HCT116 (cell line): ENCODE results near the gene ATG9A. TPM values are rescaled to one million over a fixed set of nuclear protein-coding genes. Genes with fewer than 3 reads are reported as not detected.

Source experiments
- ATAC-seq: fragments of 200-7000 bp; cut with Tn5 transposase; 2 replicates; pipeline ENCODE4 v1.9.1; 2020; ENCODE audit warnings: mild to moderate bottlenecking, moderate library complexity
- BruUV-seq: library from RNA; stranded (reverse); fragments of 400-500 nt; replicated peaks from 2 replicates; lab custom pipeline; 2021; lab: Mats Ljungman, UMichigan
- CTCF ChIA-PET: fragments of 300-600 bp; sonication (Branson Sonifier 250); formaldehyde crosslinking; loops from one replicate; lab custom pipeline; 2021; ENCODE audit warnings: antibody characterized with exemption; lab: Charles Lee
- POLR2A ChIA-PET: fragments of 300-600, 350-600 bp; sonication (Branson Sonifier 250); formaldehyde crosslinking; loops from one replicate; lab custom pipeline; 2021; ENCODE audit warnings: antibody characterized with exemption; lab: Charles Lee
- RAD21 ChIA-PET, 2 experiments: fragments of 300-600 bp; sonication (Branson Sonifier 250); formaldehyde crosslinking; loops; one replicate each; lab custom pipeline; 2023; ENCODE audit warnings: low total read pairs in 2 of 2; ENCODE audit not compliant: uncharacterized antibody in 2 of 2, unreplicated experiment in 2 of 2, low non-redundant PET in 1 of 2; lab: Charles Lee
- DNase-seq: peaks from one replicate; pipeline ENCODE4 v3.0.0-alpha.2; 2010; ENCODE audit warnings: low read depth, low spot score
- H2AFZ ChIP-seq: fragments of 200-600 bp; shearing (Covaris generic), sonication (generic); 2 replicates; pipeline ENCODE4 v1.6.1; 2017; ENCODE audit warnings: low read depth, mixed run types, mixed read lengths, antibody characterized with exemption, low read length; ENCODE audit not compliant: poor library complexity, severe bottlenecking
- H3K27ac ChIP-seq: 2 replicates; pipeline ENCODE4 v1.5.1; 2012; ENCODE audit warnings: low read depth, low read length
- H3K27me3 ChIP-seq: fragments of 200-600 bp; sonication (generic); 2 replicates; pipeline ENCODE4 v1.6.1; 2016; ENCODE audit warnings: mixed run types, low read length, mixed read lengths; ENCODE audit not compliant: insufficient read depth
- H3K36me3 ChIP-seq, 2 experiments: fragments of 200-500 bp in 1 of 2; fragments of 200-600 bp in 1 of 2; sonication (Bioruptor generic) in 1 of 2; sonication (generic) in 1 of 2; 2 replicates each; pipeline versions ENCODE4 v1.5.1 to v1.6.1; 2014 to 2016; ENCODE audit warnings: low read length in 2 of 2, inconsistent platforms in 1 of 2, mixed read lengths in 1 of 2, mixed run types in 1 of 2; ENCODE audit not compliant: insufficient read depth in 2 of 2, control insufficient read depth in 1 of 2
- H3K4me1 ChIP-seq, 2 experiments: fragments of 200-600 bp in 1 of 2; sonication (generic) in 1 of 2; 2 replicates each; pipeline versions ENCODE4 v1.5.1 to v1.6.1; 2012 to 2017; ENCODE audit warnings: low read length in 2 of 2, inconsistent platforms in 1 of 2, mild to moderate bottlenecking in 1 of 2, mixed read lengths in 1 of 2, mixed run types in 1 of 2, moderate library complexity in 1 of 2; ENCODE audit not compliant: insufficient read depth in 2 of 2, control insufficient read depth in 1 of 2
- H3K4me2 ChIP-seq: fragments of 200-600 bp; sonication (generic); 2 replicates; pipeline ENCODE4 v1.6.1; 2017; ENCODE audit warnings: mixed run types, low read length, mixed read lengths
- H3K4me3 ChIP-seq, 2 experiments: fragments of 200-600 bp in 1 of 2; sonication (generic) in 1 of 2; replicated peaks in 1 of 2; 2 replicates each; pipeline ENCODE4 v1.5.1; 2011 to 2016; ENCODE audit warnings: low read length in 2 of 2, control low read depth in 1 of 2, low read depth in 1 of 2, mild to moderate bottlenecking in 1 of 2, mixed read lengths in 1 of 2, mixed run types in 1 of 2
- H3K79me2 ChIP-seq: fragments of 200-600 bp; sonication (generic); 2 replicates; pipeline ENCODE4 v1.6.1; 2017; ENCODE audit warnings: mild to moderate bottlenecking, mixed run types, low read length, moderate library complexity, mixed read lengths; ENCODE audit not compliant: insufficient read depth
- H3K9ac ChIP-seq: fragments of 200-600 bp; sonication (generic); 2 replicates; pipeline ENCODE4 v1.6.1; 2016; ENCODE audit warnings: low read length, mixed read lengths
- H3K9me2 ChIP-seq: fragments of 200-600 bp; sonication (generic), shearing (Covaris generic); 2 replicates; pipeline ENCODE4 v1.6.1; 2017; ENCODE audit warnings: mixed run types, mild to moderate bottlenecking, moderate library complexity; ENCODE audit not compliant: insufficient read depth
- H3K9me3 ChIP-seq, 2 experiments: fragments of 200-500 bp in 1 of 2; fragments of 200-600 bp in 1 of 2; sonication (Bioruptor generic) in 1 of 2; sonication (generic) in 1 of 2; 2 replicates each; pipeline ENCODE4 v1.6.1; 2014 to 2017; ENCODE audit warnings: low read length in 2 of 2, mixed read lengths in 2 of 2, inconsistent platforms in 1 of 2, low read depth in 1 of 2, mild to moderate bottlenecking in 1 of 2, mixed run types in 1 of 2, moderate library complexity in 1 of 2; ENCODE audit not compliant: control insufficient read depth in 1 of 2, insufficient read depth in 1 of 2
- H4K20me1 ChIP-seq: fragments of 200-600 bp; sonication (generic), shearing (Covaris generic); 2 replicates; pipeline ENCODE4 v1.6.1; 2017; ENCODE audit warnings: mixed run types, mild to moderate bottlenecking, moderate library complexity; ENCODE audit not compliant: insufficient read depth
- CBX3 ChIP-seq: IDR thresholded peaks from 2 replicates; pipeline ENCODE4 v1.6.1; 2012; ENCODE audit warnings: low read depth
- CEBPB ChIP-seq: IDR thresholded peaks from 2 replicates; pipeline ENCODE4 v1.6.1; 2012; ENCODE audit warnings: low read depth
- EGR1 ChIP-seq: IDR thresholded peaks from 2 replicates; pipeline ENCODE4 v1.6.1; 2012; ENCODE audit warnings: low read depth
- ELF1 ChIP-seq: IDR thresholded peaks from 2 replicates; pipeline ENCODE4 v1.6.1; 2012; ENCODE audit warnings: low read depth, borderline replicate concordance
- EZH2 ChIP-seq: fragments of 200-600 bp; sonication (generic); IDR thresholded peaks from 2 replicates; pipeline ENCODE4 v1.6.1; 2017; ENCODE audit warnings: antibody characterized with exemption, mixed run types
- EZH2phosphoT487 ChIP-seq: fragments of 200-600 bp; IDR thresholded peaks from 2 replicates; pipeline ENCODE4 v1.6.1; 2018; ENCODE audit warnings: antibody characterized with exemption, borderline replicate concordance
- FOSL1 ChIP-seq: IDR thresholded peaks from 2 replicates; pipeline ENCODE4 v1.6.1; 2012; ENCODE audit warnings: low read depth
- JUND ChIP-seq: IDR thresholded peaks from 2 replicates; pipeline ENCODE4 v1.6.1; 2012
- POLR2A ChIP-seq: IDR thresholded peaks from 2 replicates; pipeline ENCODE4 v1.7.0; 2011; ENCODE audit warnings: borderline replicate concordance; ENCODE audit not compliant: insufficient read depth, insufficient read length; ENCODE audit errors: extremely low read depth
- RAD21 ChIP-seq: IDR thresholded peaks from 2 replicates; pipeline ENCODE4 v1.6.1; 2012; ENCODE audit warnings: low read depth, mild to moderate bottlenecking
- SP1 ChIP-seq: IDR thresholded peaks from 2 replicates; pipeline ENCODE4 v1.6.1; 2012; ENCODE audit warnings: low read depth
- SRF ChIP-seq: IDR thresholded peaks from 2 replicates; pipeline ENCODE4 v1.6.1; 2012; ENCODE audit warnings: low read depth
- TCF7L2 ChIP-seq: IDR thresholded peaks from 2 replicates; pipeline ENCODE4 v1.7.0; 2011; ENCODE audit warnings: borderline replicate concordance, inconsistent platforms; ENCODE audit not compliant: insufficient read depth, insufficient read length; ENCODE audit errors: extremely low read depth
- ZFX ChIP-seq: fragments of 450-650 bp; IDR thresholded peaks from 2 replicates; pipeline ENCODE4 v1.6.1; 2017
- ZNF274 ChIP-seq: fragments of 200-500 bp; sonication (Bioruptor generic); IDR thresholded peaks from 2 replicates; pipeline ENCODE4 v1.6.1; 2014; ENCODE audit warnings: mild to moderate bottlenecking, low read depth, low read length, inconsistent platforms
- intact Hi-C: fragments of 100-400 bp; cut with micrococcal nuclease; formaldehyde crosslinking; loops from 2 replicates; pipeline ENCODE4 v1.10.0; 2022
- total RNA-seq: library from RNA; stranded (reverse); gene quantifications from one replicate; pipeline ENCODE4 v1.2.1, GENCODE V29; 2021; ENCODE audit not compliant: unreplicated experiment
- TF ChIP-seq, protein P1 (sequence below): IDR thresholded peaks from 2 replicates; pipeline ENCODE4 v1.6.1; 2011; ENCODE audit warnings: mild to moderate bottlenecking, low read length, moderate library complexity; ENCODE audit not compliant: insufficient replicate concordance; ENCODE audit errors: extremely low read depth
- TF ChIP-seq, protein P2 (sequence below), 3 experiments: fragments of 200-600 bp in 1 of 3; sonication (generic) in 1 of 3; IDR thresholded peaks in 2 of 3; conservative IDR thresholded peaks in 1 of 3; 2 replicates each; pipeline ENCODE4 v1.5.1; 2012 to 2017; ENCODE audit warnings: low read depth in 2 of 3, low read length in 2 of 3, antibody characterized with exemption in 1 of 3, borderline replicate concordance in 1 of 3, control low read depth in 1 of 3, mild to moderate bottlenecking in 1 of 3, mixed read lengths in 1 of 3, mixed run types in 1 of 3, moderate library complexity in 1 of 3; ENCODE audit not compliant: insufficient read depth in 1 of 3
- TF ChIP-seq, protein P3 (sequence below): IDR thresholded peaks from 2 replicates; pipeline ENCODE4 v1.6.1; 2012; ENCODE audit warnings: low read depth
- TF ChIP-seq, protein P4 (sequence below): IDR thresholded peaks from 2 replicates; pipeline ENCODE4 v1.6.1; 2012

The ATG9A gene
- total RNA-seq, 1 experiment from 2014 or later = 51.8 TPM

DNA sequence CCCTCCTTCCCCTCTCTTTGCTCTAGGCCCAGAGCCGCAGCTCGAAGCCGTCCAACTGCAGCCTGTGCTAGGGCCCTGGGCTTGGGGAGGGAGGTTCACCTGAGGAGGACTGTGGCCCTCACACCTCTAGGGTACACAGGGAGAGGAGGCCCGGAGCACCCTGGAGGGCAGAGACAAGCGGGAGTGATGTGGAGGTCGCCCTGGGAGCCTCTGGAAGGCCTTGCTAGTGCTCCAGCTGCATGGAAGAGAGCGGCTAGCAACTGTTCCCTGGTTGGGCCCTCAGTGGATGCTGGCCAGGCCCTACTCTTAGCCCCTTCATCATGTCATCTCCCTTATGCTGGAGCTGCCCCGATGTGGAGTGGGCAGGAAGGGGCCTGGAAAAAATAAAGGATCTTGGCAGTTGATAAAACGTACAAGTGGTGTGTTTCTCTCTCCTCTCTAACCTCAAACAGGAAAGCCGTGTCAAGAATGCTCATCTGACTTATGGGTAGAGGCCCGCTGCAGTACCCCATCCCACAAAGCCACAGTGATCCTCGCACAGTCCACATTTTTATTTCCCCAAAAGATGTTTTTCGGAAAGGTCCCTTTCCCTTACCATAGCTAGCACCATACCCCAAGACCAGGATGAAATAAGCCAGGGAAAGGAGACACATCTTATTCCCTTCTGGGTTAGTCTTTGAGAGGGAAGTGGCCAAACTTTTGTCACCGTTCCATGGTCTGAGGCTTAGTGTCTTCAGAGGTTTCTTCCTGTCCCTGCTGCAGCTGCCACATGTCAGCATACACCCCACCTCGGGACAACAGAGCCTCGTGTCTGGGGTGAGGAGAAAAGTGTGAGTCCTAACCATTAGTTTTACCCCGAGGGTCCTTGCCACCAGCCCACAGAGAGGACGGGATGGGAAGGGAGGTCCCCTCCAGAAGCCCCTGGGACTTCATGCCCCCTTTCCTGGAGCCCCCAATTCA, 19.9 kb downstream of the ATG9A start:
- DNase-seq (no peak), ATAC-seq (no peak)
- ChIA-PET RAD21 (no interaction called here), CTCF (no interaction called here), POLR2A (no interaction called here)
- peaks cover 11 to 17% of the 10 kb centered on the region in 2 experiments for H3K4me1 ChIP-seq
- no peak overlapping the region for H3K9ac ChIP-seq
- no peak overlapping the region for H3K4me2 ChIP-seq
- H3K9me2 ChIP-seq = no peaks in the 10 kb centered on the region
- H2AFZ ChIP-seq = no peak overlapping the region
- peaks cover 10 to 23% of the 10 kb centered on the region in 2 experiments; a peak in 3 of 4 replicates for H3K36me3 ChIP-seq
- peaks cover 0 to 7% of the 10 kb centered on the region in 2 experiments; a peak in 2 of 4 replicates for H3K9me3 ChIP-seq
- intact Hi-C loops = loop anchor here (2.0 kb wide), 2 partner anchors 39 to 49 kb away; partner anchors contain the start of genes NHEJ1 and SLC23A3
- BruUV-seq = no TSS peak
- H3K4me3 ChIP-seq = no peak overlapping the region
- no peak overlapping the region for H3K27ac ChIP-seq
- H3K79me2 ChIP-seq = no peaks in the 10 kb centered on the region
- H4K20me1 ChIP-seq = no peaks in the 10 kb centered on the region
- H3K27me3 ChIP-seq = no peaks in the 10 kb centered on the region
- TF ChIP-seq EGR1 (no peak), SP1 (no peak), FOSL1 (no peak), CEBPB (no peak), POLR2A (no peak), ELF1 (no peak), RAD21 (no peak), TCF7L2 (no peak), EZH2phosphoT487 (no peak), ZFX (no peak), EZH2 (no peak), CBX3 (no peak), ZNF274 (no peak), SRF (no peak), JUND (no peak)
- TF ChIP-seq, protein P1, sequence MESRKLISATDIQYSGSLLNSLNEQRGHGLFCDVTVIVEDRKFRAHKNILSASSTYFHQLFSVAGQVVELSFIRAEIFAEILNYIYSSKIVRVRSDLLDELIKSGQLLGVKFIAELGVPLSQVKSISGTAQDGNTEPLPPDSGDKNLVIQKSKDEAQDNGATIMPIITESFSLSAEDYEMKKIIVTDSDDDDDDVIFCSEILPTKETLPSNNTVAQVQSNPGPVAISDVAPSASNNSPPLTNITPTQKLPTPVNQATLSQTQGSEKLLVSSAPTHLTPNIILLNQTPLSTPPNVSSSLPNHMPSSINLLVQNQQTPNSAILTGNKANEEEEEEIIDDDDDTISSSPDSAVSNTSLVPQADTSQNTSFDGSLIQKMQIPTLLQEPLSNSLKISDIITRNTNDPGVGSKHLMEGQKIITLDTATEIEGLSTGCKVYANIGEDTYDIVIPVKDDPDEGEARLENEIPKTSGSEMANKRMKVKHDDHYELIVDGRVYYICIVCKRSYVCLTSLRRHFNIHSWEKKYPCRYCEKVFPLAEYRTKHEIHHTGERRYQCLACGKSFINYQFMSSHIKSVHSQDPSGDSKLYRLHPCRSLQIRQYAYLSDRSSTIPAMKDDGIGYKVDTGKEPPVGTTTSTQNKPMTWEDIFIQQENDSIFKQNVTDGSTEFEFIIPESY = no peak
- TF ChIP-seq, protein P2, sequence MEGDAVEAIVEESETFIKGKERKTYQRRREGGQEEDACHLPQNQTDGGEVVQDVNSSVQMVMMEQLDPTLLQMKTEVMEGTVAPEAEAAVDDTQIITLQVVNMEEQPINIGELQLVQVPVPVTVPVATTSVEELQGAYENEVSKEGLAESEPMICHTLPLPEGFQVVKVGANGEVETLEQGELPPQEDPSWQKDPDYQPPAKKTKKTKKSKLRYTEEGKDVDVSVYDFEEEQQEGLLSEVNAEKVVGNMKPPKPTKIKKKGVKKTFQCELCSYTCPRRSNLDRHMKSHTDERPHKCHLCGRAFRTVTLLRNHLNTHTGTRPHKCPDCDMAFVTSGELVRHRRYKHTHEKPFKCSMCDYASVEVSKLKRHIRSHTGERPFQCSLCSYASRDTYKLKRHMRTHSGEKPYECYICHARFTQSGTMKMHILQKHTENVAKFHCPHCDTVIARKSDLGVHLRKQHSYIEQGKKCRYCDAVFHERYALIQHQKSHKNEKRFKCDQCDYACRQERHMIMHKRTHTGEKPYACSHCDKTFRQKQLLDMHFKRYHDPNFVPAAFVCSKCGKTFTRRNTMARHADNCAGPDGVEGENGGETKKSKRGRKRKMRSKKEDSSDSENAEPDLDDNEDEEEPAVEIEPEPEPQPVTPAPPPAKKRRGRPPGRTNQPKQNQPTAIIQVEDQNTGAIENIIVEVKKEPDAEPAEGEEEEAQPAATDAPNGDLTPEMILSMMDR (IDR thresholded peaks at IDR 0.05 in 2 of 3, conservative IDR thresholded peaks at IDR 0.05 in 1 of 3; ENCODE audit: borderline replicate concordance in 1 of 3, insufficient read depth in 1 of 3, low read depth in 2 of 3, low read length in 2 of 3) = no peak
- TF ChIP-seq, protein P3, sequence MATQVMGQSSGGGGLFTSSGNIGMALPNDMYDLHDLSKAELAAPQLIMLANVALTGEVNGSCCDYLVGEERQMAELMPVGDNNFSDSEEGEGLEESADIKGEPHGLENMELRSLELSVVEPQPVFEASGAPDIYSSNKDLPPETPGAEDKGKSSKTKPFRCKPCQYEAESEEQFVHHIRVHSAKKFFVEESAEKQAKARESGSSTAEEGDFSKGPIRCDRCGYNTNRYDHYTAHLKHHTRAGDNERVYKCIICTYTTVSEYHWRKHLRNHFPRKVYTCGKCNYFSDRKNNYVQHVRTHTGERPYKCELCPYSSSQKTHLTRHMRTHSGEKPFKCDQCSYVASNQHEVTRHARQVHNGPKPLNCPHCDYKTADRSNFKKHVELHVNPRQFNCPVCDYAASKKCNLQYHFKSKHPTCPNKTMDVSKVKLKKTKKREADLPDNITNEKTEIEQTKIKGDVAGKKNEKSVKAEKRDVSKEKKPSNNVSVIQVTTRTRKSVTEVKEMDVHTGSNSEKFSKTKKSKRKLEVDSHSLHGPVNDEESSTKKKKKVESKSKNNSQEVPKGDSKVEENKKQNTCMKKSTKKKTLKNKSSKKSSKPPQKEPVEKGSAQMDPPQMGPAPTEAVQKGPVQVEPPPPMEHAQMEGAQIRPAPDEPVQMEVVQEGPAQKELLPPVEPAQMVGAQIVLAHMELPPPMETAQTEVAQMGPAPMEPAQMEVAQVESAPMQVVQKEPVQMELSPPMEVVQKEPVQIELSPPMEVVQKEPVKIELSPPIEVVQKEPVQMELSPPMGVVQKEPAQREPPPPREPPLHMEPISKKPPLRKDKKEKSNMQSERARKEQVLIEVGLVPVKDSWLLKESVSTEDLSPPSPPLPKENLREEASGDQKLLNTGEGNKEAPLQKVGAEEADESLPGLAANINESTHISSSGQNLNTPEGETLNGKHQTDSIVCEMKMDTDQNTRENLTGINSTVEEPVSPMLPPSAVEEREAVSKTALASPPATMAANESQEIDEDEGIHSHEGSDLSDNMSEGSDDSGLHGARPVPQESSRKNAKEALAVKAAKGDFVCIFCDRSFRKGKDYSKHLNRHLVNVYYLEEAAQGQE = no peak
- TF ChIP-seq, protein P4, sequence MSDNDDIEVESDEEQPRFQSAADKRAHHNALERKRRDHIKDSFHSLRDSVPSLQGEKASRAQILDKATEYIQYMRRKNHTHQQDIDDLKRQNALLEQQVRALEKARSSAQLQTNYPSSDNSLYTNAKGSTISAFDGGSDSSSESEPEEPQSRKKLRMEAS = no peak
